K562 (cell line): ENCODE measurements around the gene MSL2. TPM values are rescaled to one million over a fixed set of nuclear protein-coding genes. Genes with fewer than 3 reads are reported as not detected.

Source experiments
- BMI1 ChIP-seq: fragments of 150-350 bp; IDR thresholded peaks from 2 replicates; pipeline ENCODE4 v1.6.1; 2014; ENCODE audit warnings: low read length
- KLF1 ChIP-seq: fragments of 450-650 bp; IDR thresholded peaks from 2 replicates; pipeline ENCODE4 v1.6.1; 2016; ENCODE audit warnings: missing genetic modification characterization, missing compliant biosample characterization
- PPARD ChIP-seq: fragments of 250-450 bp; sonication (Bioruptor Pico); IDR thresholded peaks from 2 replicates; pipeline ENCODE4 v1.8.0; 2022; ENCODE audit warnings: inconsistent platforms, mild to moderate bottlenecking, moderate library complexity
- SMAD3 ChIP-seq: fragments of 450-650 bp; formaldehyde crosslinking; conservative IDR thresholded peaks from 2 replicates; pipeline ENCODE4 v1.4.0; 2020; ENCODE audit warnings: mild to moderate bottlenecking
- ZNF224 ChIP-seq: sonication (generic); formaldehyde crosslinking; IDR thresholded peaks from 2 replicates; pipeline ENCODE4 v1.8.0; 2022; ENCODE audit warnings: mild to moderate bottlenecking, missing genetic modification reagents
- polyA plus RNA-seq, 8 experiments: library from polyadenylated mRNA; depleted of rRNA in 4 of 8; stranded (reverse) in 5 of 8; unstranded in 3 of 8; fragments of >200 nt; fragmentation: Nextera tagmentation in 2 of 8; fragmentation: Illumina TruSeq in 1 of 8; extraction: Ambion mirVana in 2 of 8; extraction: Trizol in 1 of 8; gene quantifications; 2 replicates each; pipeline versions ENCODE4 v1.2.1 to v1.2.3, GENCODE V29; 2011 to 2014; ENCODE audit warnings: inconsistent platforms in 1 of 8, missing spikeins in 1 of 8
- total RNA-seq, 7 experiments: library from RNA; depleted of rRNA in 6 of 7; stranded (reverse); fragments of >200 nt in 6 of 7; fragmentation: Illumina TruSeq in 2 of 7; extraction: Trizol in 2 of 7; gene quantifications; 2 replicates each; pipeline versions ENCODE4 v1.2.1 to v1.2.3, GENCODE V29; 2011 to 2021; ENCODE audit warnings: low replicate concordance in 1 of 7
- TF ChIP-seq, protein P1 (sequence below): sonication (generic); formaldehyde crosslinking; IDR thresholded peaks from 2 replicates; pipeline ENCODE4 v1.5.0; 2020; ENCODE audit warnings: missing genetic modification reagents
- TF ChIP-seq, protein P2 (sequence below), 2 experiments: IDR thresholded peaks; 2 replicates each; pipeline ENCODE4 v1.6.1; 2012; ENCODE audit warnings: improper control_type of control experiment in 2 of 2, low read depth in 2 of 2, low read length in 2 of 2, borderline replicate concordance in 1 of 2
- TF ChIP-seq, protein P3 (sequence below): sonication (generic); formaldehyde crosslinking; IDR thresholded peaks from 2 replicates; pipeline ENCODE4 v1.8.1; 2023; ENCODE audit warnings: mild to moderate bottlenecking, missing genetic modification reagents

The MSL2 gene
- total and polyA plus RNA-seq, 9 of the 15 experiments (the other 6 are each of a cell fraction or from before 2014, with no cell fraction given), result 1.9 to 19.9 (median 9.1) TPM

DNA sequence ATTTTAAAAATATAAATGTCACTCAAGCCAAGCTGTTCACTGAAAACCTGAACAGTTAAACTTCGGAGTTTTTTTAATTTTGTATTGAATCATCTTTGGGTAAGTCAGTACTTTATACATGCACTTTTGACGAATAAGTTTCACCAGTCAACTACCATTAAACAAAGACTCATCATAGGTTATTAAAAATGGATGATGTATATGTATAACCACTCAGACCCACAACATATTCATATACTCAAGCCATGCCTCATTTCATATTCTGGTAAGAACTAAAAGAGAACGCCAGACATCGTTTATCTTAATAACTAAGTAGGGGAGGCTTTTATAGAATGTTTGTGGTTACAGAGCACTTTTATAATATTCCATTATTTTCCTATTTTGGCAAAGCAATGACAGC lies 18.3 kb downstream of the MSL2 start (continued):
- no peak for TF ChIP-seq BMI1
- TF ChIP-seq SMAD3 (CRISPR knock-in tag), result no peak
- TF ChIP-seq, protein P1, sequence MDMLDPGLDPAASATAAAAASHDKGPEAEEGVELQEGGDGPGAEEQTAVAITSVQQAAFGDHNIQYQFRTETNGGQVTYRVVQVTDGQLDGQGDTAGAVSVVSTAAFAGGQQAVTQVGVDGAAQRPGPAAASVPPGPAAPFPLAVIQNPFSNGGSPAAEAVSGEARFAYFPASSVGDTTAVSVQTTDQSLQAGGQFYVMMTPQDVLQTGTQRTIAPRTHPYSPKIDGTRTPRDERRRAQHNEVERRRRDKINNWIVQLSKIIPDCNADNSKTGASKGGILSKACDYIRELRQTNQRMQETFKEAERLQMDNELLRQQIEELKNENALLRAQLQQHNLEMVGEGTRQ (CRISPR knock-in tag), result no peak
- TF ChIP-seq PPARD (CRISPR knock-in tag), result no peak
- TF ChIP-seq, protein P2, sequence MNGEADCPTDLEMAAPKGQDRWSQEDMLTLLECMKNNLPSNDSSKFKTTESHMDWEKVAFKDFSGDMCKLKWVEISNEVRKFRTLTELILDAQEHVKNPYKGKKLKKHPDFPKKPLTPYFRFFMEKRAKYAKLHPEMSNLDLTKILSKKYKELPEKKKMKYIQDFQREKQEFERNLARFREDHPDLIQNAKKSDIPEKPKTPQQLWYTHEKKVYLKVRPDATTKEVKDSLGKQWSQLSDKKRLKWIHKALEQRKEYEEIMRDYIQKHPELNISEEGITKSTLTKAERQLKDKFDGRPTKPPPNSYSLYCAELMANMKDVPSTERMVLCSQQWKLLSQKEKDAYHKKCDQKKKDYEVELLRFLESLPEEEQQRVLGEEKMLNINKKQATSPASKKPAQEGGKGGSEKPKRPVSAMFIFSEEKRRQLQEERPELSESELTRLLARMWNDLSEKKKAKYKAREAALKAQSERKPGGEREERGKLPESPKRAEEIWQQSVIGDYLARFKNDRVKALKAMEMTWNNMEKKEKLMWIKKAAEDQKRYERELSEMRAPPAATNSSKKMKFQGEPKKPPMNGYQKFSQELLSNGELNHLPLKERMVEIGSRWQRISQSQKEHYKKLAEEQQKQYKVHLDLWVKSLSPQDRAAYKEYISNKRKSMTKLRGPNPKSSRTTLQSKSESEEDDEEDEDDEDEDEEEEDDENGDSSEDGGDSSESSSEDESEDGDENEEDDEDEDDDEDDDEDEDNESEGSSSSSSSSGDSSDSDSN (IDR thresholded peaks at IDR 0.05; ENCODE audit: borderline replicate concordance in 1 of 2, low read depth in 2 of 2, low read length in 2 of 2), result no peak
- TF ChIP-seq ZNF224, result no peak
- TF ChIP-seq, protein P3, sequence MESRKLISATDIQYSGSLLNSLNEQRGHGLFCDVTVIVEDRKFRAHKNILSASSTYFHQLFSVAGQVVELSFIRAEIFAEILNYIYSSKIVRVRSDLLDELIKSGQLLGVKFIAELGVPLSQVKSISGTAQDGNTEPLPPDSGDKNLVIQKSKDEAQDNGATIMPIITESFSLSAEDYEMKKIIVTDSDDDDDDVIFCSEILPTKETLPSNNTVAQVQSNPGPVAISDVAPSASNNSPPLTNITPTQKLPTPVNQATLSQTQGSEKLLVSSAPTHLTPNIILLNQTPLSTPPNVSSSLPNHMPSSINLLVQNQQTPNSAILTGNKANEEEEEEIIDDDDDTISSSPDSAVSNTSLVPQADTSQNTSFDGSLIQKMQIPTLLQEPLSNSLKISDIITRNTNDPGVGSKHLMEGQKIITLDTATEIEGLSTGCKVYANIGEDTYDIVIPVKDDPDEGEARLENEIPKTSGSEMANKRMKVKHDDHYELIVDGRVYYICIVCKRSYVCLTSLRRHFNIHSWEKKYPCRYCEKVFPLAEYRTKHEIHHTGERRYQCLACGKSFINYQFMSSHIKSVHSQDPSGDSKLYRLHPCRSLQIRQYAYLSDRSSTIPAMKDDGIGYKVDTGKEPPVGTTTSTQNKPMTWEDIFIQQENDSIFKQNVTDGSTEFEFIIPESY (CRISPR knock-in tag), result no peak
- TF ChIP-seq KLF1 (tag), result no peak
- TF ChIP-seq, all 486 proteins: peak for 0
